Esophagus muscularis mucosa (tissue), 4 donors: Measurements from ENCODE around the gene LARP4.

Experiments
- EP300 ChIP-seq: sonication (generic); formaldehyde crosslinking; IDR thresholded peaks from one replicate; pipeline ENCODE4 v1.6.1; 2017; ENCODE audit warnings: antibody characterized with exemption
- POLR2A ChIP-seq: fragments of 450-650 bp; IDR thresholded peaks from one replicate; pipeline ENCODE4 v1.6.1; 2017; ENCODE audit warnings: antibody characterized with exemption, moderate library complexity, mild to moderate bottlenecking, low read depth
- TF ChIP-seq, protein P1 (sequence below), 3 experiments: fragments of 200-600 bp in 2 of 3; fragments of 450-650 bp in 1 of 3; sonication (generic) in 2 of 3; IDR thresholded peaks; one replicate each; pipeline ENCODE4 v1.5.1; 2017 to 2019; ENCODE audit warnings: antibody characterized with exemption in 3 of 3, mild to moderate bottlenecking in 2 of 3, moderate library complexity in 1 of 3

DNA sequence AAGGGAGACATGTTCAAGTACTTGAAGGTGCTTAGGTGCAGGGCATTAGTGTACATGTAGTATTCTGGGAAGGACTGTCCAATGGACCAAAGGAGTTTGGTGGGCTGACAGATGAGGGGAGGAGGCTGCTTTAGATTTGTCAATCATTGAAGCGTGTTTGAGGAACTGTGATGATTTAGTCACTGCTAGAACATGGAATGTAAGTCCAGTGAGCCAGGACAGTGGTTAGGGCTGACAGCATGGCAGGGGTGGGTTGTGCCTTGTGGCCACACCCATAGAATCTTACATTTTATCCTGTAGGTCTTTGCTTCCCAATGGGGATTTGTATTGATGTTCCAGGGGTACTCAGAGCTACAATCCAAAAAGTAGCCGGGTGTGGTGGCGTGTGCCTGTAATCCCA, 128.7 kb downstream of the LARP4 start:
- TF ChIP-seq, protein P1, sequence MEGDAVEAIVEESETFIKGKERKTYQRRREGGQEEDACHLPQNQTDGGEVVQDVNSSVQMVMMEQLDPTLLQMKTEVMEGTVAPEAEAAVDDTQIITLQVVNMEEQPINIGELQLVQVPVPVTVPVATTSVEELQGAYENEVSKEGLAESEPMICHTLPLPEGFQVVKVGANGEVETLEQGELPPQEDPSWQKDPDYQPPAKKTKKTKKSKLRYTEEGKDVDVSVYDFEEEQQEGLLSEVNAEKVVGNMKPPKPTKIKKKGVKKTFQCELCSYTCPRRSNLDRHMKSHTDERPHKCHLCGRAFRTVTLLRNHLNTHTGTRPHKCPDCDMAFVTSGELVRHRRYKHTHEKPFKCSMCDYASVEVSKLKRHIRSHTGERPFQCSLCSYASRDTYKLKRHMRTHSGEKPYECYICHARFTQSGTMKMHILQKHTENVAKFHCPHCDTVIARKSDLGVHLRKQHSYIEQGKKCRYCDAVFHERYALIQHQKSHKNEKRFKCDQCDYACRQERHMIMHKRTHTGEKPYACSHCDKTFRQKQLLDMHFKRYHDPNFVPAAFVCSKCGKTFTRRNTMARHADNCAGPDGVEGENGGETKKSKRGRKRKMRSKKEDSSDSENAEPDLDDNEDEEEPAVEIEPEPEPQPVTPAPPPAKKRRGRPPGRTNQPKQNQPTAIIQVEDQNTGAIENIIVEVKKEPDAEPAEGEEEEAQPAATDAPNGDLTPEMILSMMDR (IDR thresholded peaks at IDR 0.05) = no peak
- TF ChIP-seq POLR2A = no peak
- no peak for TF ChIP-seq EP300
